K562 (cell line): ENCODE data around the gene PALMD. TPM values are rescaled to one million over a fixed set of nuclear protein-coding genes. Genes with fewer than 3 reads are reported as not detected.

Source experiments
- ATF7 ChIP-seq: fragments of 450-650 bp; IDR thresholded peaks from 2 replicates; pipeline ENCODE4 v1.7.1; 2014; ENCODE audit warnings: mild to moderate bottlenecking, moderate library complexity
- BCOR ChIP-seq: fragments of 450-650 bp; IDR thresholded peaks from 2 replicates; pipeline ENCODE4 v1.6.1; 2016
- HDAC3 ChIP-seq: fragments of 450-650 bp; IDR thresholded peaks from 2 replicates; pipeline ENCODE4 v1.6.1; 2018; ENCODE audit warnings: borderline replicate concordance, mild to moderate bottlenecking, moderate library complexity; ENCODE audit not compliant: partially characterized antibody
- ILK ChIP-seq: fragments of 450-650 bp; IDR thresholded peaks from 2 replicates; pipeline ENCODE4 v1.6.1; 2016; ENCODE audit warnings: missing genetic modification characterization, low read depth, mild to moderate bottlenecking, missing compliant biosample characterization, moderate library complexity, borderline replicate concordance
- JUN ChIP-seq, 2 experiments: sonication (generic) in 1 of 2; formaldehyde crosslinking in 1 of 2; IDR thresholded peaks; 2 replicates each; pipeline versions ENCODE4 v1.6.1 to v1.8.0; 2012 to 2022; ENCODE audit warnings: borderline replicate concordance in 2 of 2, mild to moderate bottlenecking in 2 of 2, improper control_type of control experiment in 1 of 2, low read depth in 1 of 2, low read length in 1 of 2, missing genetic modification reagents in 1 of 2
- RNF2 ChIP-seq: sonication (generic); IDR thresholded peaks from 2 replicates; pipeline ENCODE4 v1.6.1; 2016
- TBL1XR1 ChIP-seq, 2 experiments: IDR thresholded peaks; 2 replicates each; pipeline ENCODE4 v1.6.1; 2012; ENCODE audit warnings: improper control_type of control experiment in 2 of 2, low read length in 2 of 2, mild to moderate bottlenecking in 1 of 2
- TBP ChIP-seq: optimal IDR thresholded peaks from 2 replicates; pipeline ENCODE3; 2011; ENCODE audit warnings: low read depth, low read length, improper control_type of control experiment
- ZNF695 ChIP-seq: fragments of 450-650 bp; formaldehyde crosslinking; IDR thresholded peaks from 2 replicates; pipeline ENCODE4 v1.4.0; 2020; ENCODE audit warnings: mild to moderate bottlenecking, moderate library complexity
- polyA plus RNA-seq, 8 experiments: library from polyadenylated mRNA; depleted of rRNA in 4 of 8; stranded (reverse) in 5 of 8; unstranded in 3 of 8; fragments of >200 nt; fragmentation: Nextera tagmentation in 2 of 8; fragmentation: Illumina TruSeq in 1 of 8; extraction: Ambion mirVana in 2 of 8; extraction: Trizol in 1 of 8; gene quantifications; 2 replicates each; pipeline versions ENCODE4 v1.2.1 to v1.2.3, GENCODE V29; 2011 to 2014; ENCODE audit warnings: inconsistent platforms in 1 of 8, missing spikeins in 1 of 8
- total RNA-seq, 7 experiments: library from RNA; depleted of rRNA in 6 of 7; stranded (reverse); fragments of >200 nt in 6 of 7; fragmentation: Illumina TruSeq in 2 of 7; extraction: Trizol in 2 of 7; gene quantifications; 2 replicates each; pipeline versions ENCODE4 v1.2.1 to v1.2.3, GENCODE V29; 2011 to 2021; ENCODE audit warnings: low replicate concordance in 1 of 7
- TF ChIP-seq, protein P1 (sequence below): IDR thresholded peaks from 2 replicates; pipeline ENCODE4 v1.6.1; 2012; ENCODE audit warnings: low read depth, low read length, improper control_type of control experiment, borderline replicate concordance
- TF ChIP-seq, protein P2 (sequence below): fragments of 200-800 bp; sonication (Bioruptor generic); IDR thresholded peaks from 2 replicates; pipeline ENCODE4 v1.6.1; 2017; ENCODE audit warnings: missing genetic modification characterization, missing compliant biosample characterization
- TF ChIP-seq, protein P3 (sequence below): fragments of 450-650 bp; IDR thresholded peaks from 2 replicates; pipeline ENCODE4 v1.6.1; 2016; ENCODE audit warnings: low read depth

The PALMD gene
- total and polyA plus RNA-seq, 9 of the 15 experiments (the other 6 are each of a cell fraction or from before 2014, with no cell fraction given): 2.7 to 13.5 (median 5.4) TPM

DNA sequence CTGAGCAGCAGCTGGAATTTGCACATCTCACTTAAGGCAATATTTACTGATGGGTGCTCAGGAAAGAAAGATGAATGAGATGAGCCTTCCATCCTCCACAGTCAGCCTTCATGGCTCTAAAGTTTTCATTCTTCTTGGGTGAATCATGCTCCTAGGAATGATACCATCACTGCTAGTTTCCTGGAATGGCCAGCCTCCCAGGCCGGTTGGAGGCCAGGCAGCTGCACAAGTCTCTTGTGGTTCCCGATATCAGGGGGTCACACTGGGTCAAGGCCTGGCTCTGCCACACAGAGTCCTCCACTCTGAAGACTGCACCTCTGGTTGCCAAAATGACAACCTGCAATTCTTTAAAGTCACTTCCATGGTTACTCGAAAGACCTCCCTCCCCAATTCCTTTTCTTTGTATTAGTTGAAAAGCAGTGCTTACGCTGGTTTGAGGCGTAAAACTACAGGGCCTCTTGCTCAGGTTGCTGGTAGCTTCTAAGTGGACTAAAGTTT lies 46.2 kb upstream of the PALMD start (continued):
- TF ChIP-seq, protein P1, sequence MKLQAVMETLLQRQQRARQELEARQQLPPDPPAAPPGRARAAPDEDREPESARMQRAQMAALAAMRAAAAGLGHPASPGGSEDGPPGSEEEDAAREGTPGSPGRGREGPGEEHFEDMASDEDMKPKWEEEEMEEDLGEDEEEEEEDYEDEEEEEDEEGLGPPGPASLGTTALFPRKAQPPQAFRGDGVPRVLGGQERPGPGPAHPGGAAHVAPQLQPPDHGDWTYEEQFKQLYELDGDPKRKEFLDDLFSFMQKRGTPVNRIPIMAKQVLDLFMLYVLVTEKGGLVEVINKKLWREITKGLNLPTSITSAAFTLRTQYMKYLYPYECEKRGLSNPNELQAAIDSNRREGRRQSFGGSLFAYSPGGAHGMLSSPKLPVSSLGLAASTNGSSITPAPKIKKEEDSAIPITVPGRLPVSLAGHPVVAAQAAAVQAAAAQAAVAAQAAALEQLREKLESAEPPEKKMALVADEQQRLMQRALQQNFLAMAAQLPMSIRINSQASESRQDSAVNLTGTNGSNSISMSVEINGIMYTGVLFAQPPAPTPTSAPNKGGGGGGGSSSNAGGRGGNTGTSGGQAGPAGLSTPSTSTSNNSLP: peak; percentile 86
- TF ChIP-seq ATF7 (peak; percentile 88), HDAC3 (peak; percentile 71), RNF2 (peak; percentile 94), JUN (IDR thresholded peaks at IDR 0.05; ENCODE audit: borderline replicate concordance, low read depth, low read length) (peak; percentile 96), JUN (CRISPR knock-in tag; IDR thresholded peaks at IDR 0.05; ENCODE audit: borderline replicate concordance) (0 out of 2 replicates have a peak, but pooled peaks have one; percentile 33), BCOR (0 out of 2 replicates have a peak, but pooled peaks have one; percentile 23), ZNF695 (CRISPR knock-in tag) (no peak), ILK (tag) (no peak), TBP (peak; percentile 9), TBL1XR1 (IDR thresholded peaks at IDR 0.05; ENCODE audit: low read length in 2 of 2) (peak in 1 of 2 experiments; percentile 91; a peak in 2 of 4 replicates)
- TF ChIP-seq, protein P2, sequence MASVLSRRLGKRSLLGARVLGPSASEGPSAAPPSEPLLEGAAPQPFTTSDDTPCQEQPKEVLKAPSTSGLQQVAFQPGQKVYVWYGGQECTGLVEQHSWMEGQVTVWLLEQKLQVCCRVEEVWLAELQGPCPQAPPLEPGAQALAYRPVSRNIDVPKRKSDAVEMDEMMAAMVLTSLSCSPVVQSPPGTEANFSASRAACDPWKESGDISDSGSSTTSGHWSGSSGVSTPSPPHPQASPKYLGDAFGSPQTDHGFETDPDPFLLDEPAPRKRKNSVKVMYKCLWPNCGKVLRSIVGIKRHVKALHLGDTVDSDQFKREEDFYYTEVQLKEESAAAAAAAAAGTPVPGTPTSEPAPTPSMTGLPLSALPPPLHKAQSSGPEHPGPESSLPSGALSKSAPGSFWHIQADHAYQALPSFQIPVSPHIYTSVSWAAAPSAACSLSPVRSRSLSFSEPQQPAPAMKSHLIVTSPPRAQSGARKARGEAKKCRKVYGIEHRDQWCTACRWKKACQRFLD: 0 out of 2 replicates have a peak, but pooled peaks have one; percentile 41
- TF ChIP-seq, protein P3, sequence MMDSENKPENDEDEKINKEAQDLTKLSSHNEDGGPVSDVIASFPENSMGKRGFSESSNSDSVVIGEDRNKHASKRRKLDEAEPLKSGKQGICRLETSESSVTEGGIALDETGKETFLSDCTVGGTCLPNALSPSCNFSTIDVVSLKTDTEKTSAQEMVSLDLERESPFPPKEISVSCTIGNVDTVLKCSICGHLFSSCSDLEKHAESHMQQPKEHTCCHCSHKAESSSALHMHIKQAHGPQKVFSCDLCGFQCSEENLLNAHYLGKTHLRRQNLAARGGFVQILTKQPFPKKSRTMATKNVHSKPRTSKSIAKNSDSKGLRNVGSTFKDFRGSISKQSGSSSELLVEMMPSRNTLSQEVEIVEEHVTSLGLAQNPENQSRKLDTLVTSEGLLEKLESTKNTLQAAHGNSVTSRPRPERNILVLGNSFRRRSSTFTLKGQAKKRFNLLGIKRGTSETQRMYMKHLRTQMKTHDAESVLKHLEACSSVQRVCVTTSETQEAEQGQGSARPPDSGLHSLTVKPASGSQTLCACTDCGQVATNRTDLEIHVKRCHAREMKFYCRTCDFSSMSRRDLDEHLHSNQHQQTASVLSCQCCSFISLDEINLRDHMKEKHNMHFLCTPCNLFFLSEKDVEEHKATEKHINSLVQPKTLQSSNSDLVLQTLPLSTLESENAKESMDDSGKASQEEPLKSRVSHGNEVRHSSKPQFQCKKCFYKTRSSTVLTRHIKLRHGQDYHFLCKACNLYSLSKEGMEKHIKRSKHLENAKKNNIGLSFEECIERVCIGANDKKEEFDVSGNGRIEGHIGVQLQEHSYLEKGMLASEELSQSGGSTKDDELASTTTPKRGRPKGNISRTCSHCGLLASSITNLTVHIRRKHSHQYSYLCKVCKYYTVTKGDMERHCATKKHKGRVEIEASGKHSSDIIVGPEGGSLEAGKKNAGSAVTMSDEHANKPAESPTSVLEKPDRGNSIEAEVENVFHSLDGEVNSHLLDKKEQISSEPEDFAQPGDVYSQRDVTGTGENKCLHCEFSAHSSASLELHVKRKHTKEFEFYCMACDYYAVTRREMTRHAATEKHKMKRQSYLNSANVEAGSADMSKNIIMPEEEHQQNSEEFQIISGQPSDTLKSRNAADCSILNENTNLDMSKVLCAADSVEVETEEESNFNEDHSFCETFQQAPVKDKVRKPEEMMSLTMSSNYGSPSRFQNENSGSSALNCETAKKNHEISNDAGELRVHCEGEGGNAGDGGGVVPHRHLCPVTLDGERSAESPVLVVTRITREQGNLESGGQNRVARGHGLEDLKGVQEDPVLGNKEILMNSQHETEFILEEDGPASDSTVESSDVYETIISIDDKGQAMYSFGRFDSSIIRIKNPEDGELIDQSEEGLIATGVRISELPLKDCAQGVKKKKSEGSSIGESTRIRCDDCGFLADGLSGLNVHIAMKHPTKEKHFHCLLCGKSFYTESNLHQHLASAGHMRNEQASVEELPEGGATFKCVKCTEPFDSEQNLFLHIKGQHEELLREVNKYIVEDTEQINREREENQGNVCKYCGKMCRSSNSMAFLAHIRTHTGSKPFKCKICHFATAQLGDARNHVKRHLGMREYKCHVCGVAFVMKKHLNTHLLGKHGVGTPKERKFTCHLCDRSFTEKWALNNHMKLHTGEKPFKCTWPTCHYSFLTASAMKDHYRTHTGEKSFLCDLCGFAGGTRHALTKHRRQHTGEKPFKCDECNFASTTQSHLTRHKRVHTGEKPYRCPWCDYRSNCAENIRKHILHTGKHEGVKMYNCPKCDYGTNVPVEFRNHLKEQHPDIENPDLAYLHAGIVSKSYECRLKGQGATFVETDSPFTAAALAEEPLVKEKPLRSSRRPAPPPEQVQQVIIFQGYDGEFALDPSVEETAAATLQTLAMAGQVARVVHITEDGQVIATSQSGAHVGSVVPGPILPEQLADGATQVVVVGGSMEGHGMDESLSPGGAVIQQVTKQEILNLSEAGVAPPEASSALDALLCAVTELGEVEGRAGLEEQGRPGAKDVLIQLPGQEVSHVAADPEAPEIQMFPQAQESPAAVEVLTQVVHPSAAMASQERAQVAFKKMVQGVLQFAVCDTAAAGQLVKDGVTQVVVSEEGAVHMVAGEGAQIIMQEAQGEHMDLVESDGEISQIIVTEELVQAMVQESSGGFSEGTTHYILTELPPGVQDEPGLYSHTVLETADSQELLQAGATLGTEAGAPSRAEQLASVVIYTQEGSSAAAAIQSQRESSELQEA: no peak
